Epithelial cell of proximal tubule (primary cell): ENCODE measurements around the gene C5orf46. TPM values are rescaled to one million over a fixed set of nuclear protein-coding genes. Genes with fewer than 3 reads are reported as not detected.
A peak's percentile ranks its signal among the peaks of the same experiment; 100 is the strongest.

ENCODE experiments used
- DNase-seq: peaks from one replicate; pipeline ENCODE4 v3.0.0-alpha.2; 2011; ENCODE audit warnings: low read depth
- H3K4me3 ChIP-seq: 2 replicates; pipeline ENCODE4 v1.5.1; 2011; ENCODE audit warnings: low read depth, mild to moderate bottlenecking, low read length
- total RNA-seq: library from RNA; depleted of rRNA; stranded (reverse); fragments of >200 nt; gene quantifications from 2 replicates; pipeline ENCODE4 v1.2.3, GENCODE V29; 2015
- TF ChIP-seq, protein P1 (sequence below): conservative IDR thresholded peaks from 2 replicates; pipeline ENCODE4 v1.5.1; 2012; ENCODE audit warnings: low read depth, mild to moderate bottlenecking, low read length

The C5orf46 gene
- total RNA-seq, 1 donor from 2014 or later = not detected

DNA sequence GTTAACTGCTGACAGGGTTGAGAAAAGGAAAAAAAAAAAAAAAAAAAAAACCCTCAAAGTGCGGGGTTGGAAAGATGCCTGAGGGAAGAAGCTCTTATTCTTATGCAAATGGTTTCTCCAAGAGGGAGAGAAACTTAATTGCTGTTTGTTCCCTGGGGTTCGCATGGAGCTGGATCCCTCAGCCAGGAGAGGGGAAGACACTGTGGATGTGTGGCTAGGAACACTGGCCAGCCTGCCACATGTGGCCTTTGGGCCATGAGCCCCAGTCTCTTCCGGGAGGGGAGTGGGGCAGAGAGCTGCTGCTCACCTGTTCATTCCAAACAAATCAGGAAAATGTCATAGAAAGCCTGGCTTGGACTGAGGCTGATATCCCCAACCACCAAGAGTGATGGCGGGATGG, 37.2 kb downstream of the C5orf46 start:
- H3K4me3 ChIP-seq = no peak overlapping the region
- TF ChIP-seq, protein P1, sequence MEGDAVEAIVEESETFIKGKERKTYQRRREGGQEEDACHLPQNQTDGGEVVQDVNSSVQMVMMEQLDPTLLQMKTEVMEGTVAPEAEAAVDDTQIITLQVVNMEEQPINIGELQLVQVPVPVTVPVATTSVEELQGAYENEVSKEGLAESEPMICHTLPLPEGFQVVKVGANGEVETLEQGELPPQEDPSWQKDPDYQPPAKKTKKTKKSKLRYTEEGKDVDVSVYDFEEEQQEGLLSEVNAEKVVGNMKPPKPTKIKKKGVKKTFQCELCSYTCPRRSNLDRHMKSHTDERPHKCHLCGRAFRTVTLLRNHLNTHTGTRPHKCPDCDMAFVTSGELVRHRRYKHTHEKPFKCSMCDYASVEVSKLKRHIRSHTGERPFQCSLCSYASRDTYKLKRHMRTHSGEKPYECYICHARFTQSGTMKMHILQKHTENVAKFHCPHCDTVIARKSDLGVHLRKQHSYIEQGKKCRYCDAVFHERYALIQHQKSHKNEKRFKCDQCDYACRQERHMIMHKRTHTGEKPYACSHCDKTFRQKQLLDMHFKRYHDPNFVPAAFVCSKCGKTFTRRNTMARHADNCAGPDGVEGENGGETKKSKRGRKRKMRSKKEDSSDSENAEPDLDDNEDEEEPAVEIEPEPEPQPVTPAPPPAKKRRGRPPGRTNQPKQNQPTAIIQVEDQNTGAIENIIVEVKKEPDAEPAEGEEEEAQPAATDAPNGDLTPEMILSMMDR = no peak
- DNase-seq = no peak

DNA sequence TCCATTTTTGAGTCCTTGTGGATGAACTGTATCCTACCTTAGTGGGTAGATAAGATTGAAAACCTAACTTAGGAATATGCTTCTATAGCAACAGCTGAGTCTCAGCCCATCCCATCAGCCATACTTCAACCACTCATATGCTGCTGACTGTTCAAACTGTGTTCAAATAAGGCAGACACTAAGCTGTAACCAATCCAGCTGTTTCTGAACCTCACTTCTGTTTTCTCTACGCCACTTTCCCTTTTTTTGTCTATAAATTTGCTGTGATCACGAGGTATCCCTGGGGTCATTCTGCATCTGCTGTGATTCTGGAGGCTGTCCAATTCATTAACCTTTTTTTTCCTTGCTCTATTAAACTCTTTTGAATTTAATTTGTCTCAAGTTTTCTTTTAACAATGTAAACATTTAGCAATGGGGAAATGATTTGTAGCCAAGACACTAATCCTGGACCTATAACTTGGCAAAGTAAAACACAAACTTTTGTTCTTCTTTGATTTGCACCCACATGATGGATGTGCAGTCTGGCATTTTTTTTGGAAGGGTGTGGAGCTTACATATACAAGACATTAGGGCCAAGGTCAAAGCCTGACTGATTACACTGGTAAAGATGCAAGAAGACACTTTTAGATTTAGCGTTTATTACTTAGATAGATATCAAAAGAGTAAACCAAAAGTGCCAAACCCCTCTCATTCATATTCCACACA, 42.7 kb downstream of the C5orf46 start:
- H3K4me3 ChIP-seq = no peak overlapping the region
- TF ChIP-seq, protein P1 = no peak
- DNase-seq = no peak

DNA sequence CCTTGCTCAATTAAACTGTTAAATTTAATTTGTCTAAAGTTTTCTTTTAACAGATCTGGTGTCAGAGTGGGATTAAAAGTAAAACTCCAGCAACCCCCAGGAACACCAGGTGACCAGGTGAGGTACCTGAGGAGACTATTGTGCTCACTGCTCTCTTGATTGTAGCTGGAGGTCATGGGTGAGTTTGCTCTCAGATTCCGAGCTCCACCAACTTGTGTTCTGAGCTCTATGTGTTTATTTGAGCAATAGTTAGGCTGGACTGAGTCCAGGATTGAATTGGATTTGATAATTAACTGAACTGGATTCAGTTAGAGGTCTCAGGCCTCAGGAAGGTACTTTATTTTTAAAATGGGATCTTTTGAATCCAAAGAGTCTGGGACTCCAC, 45.7 kb downstream of the C5orf46 start:
- TF ChIP-seq, protein P1 = no peak
- DNase-seq = no peak

DNA sequence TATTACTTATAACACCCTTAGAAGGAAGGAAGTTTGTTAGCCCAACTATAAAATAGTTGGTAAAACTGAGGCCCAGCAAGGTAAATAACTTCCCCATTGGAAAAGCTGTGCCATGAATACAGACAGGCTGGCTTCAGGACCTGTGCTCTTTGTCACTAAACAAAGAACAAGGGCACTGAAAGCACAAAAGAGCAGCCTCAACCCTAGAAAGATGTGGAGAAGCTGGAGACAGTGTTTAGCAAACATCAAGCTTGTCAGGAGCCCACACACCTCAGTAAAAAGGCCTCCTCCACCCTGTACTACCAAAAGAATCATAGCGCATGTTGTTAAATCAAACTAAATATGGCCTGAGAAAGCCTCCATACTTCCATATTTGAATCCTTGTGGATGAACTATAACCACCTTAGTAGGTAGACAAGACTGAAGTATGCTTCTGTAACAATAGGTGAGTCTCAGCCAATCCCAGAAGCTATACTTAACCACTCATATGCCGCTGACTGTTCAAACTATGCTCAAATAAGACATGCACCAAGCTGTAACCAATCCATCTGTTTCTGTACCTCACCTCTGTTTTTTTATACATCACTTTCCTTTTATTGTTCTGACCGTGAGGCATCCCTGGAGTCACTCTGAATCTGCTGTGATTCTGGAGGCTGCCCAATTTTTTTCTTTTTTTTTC, 46.2 kb downstream of the C5orf46 start:
- no peak for DNase-seq
- TF ChIP-seq, protein P1 = no peak
- no peak overlapping the region for H3K4me3 ChIP-seq

More for the DNA sequence above, 45.7 kb downstream of the C5orf46 start:
- H3K4me3 ChIP-seq = no peak overlapping the region

DNA sequence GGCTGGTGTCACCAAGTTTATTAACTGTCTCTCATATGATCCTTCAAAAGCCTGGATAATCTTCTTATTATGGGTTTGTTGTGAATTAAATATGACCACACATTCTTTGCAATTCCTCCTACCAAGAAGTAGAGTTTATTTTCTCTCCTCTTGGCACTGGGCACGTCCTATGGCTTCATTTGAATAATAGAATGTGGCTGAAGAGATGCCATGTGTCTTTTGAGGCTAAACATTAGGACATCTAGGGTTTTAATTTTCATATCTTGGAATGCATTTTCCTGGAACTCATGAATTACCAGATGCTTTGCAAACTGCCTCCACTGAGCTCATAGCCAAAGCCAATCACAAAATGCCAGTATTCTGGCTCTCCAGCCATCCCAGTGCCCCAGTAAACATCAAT, 47.8 kb downstream of the C5orf46 start:
- TF ChIP-seq, protein P1 = no peak
- no peak overlapping the region for H3K4me3 ChIP-seq
- DNase-seq = no peak

DNA sequence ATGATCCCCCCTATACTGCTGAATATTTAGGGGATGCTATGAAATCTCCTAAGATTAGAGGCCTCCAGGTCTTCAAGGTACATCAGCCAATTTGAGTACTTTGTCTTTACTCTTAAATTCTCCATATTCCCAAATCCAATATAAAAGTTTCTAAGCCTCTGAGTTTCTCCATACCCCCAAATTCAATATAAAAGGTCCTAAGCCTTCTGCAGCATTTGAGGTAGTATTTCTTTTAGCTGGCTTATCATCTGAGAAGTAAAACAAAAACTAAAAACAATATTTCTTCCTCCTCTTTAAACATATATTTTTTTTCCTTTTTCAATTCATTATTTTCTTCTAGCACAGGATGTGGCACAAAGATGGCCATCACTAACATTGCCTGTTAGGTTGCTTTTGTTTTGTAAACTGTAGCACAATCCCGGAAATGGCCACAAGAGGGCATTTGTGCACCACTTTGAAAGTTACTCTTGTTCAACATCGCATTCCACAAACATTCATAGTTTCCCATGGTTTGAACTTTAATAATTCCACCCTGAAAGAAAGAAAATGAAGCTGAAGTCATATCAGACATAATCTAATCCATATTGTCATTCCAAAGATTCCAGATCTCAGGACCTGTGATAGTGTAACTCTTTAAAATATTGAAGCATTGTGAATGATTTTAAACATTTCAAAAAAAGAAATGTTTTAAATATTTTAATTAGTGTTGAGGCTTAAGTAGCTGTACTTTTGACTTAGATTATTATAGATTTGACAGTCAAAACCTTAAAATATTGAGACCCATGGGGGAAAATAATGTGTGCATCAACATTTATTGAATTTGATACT, 48.8 kb downstream of the C5orf46 start:
- peak; percentile 3 for DNase-seq
- TF ChIP-seq, protein P1 = peak; percentile 94
- H3K4me3 ChIP-seq = no peak overlapping the region
